Memory B cell (primary cell): ENCODE data around the gene DNAJC6.

ENCODE experiments used
- ATAC-seq: fragments of 150-1000 bp; cut with Tn5 transposase; 2 replicates; pipeline ENCODE4 v1.10.0; 2021; ENCODE audit warnings: low read depth, mild to moderate bottlenecking, moderate library complexity
- DNase-seq, 2 donors: peaks; one replicate each; pipeline ENCODE4 v3.0.0; 2022; ENCODE audit warnings: low spot score in 2 of 2
- H3K27ac Mint-ChIP-seq: one replicate; pipeline ENCODE4 v1.8.0; 2022; ENCODE audit warnings: mild to moderate bottlenecking, moderate library complexity, mixed read lengths
- H3K27me3 Mint-ChIP-seq: one replicate; pipeline ENCODE4 v1.8.0; 2022; ENCODE audit warnings: mixed read lengths
- H3K36me3 Mint-ChIP-seq: one replicate; pipeline ENCODE4 v1.8.0; 2022; ENCODE audit warnings: mild to moderate bottlenecking, mixed read lengths
- H3K4me1 Mint-ChIP-seq: one replicate; pipeline ENCODE4 v1.8.0; 2022; ENCODE audit warnings: mixed read lengths
- H3K4me3 Mint-ChIP-seq: one replicate; pipeline ENCODE4 v1.8.0; 2022; ENCODE audit warnings: mild to moderate bottlenecking, moderate library complexity, mixed read lengths
- H3K9me3 Mint-ChIP-seq: one replicate; pipeline ENCODE4 v1.8.0; 2022; ENCODE audit warnings: mixed read lengths

Gene DNAJC6

DNA sequence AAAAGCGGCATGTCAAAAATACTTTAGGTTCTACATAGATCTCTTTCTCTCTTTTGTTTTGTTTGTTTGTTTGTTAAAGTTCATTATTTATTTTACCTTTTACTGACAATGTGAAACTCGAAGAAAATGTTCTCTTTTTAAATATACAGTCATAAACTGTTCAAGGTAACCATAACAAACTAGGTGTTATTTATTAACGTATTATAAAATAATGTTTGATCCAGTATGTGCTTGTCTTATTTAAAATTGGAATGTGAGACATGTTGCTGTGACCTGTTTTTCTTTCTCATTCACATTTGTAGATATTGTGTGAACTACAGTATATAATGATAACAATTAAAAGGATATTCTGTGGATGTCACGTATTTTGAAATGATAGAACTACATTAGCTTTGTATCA, 105.2 kb downstream of the DNAJC6 start:
- H3K27ac Mint-ChIP-seq: no peak overlapping the region
- DNase-seq (no peak), ATAC-seq (no peak)
- H3K9me3 Mint-ChIP-seq: peaks cover 3% of the 10 kb centered on the region
- H3K36me3 Mint-ChIP-seq: peaks cover 3% of the 10 kb centered on the region
- peaks cover 5% of the 10 kb centered on the region for H3K4me1 Mint-ChIP-seq
- H3K4me3 Mint-ChIP-seq: no peak overlapping the region
- H3K27me3 Mint-ChIP-seq: peaks cover 10% of the 10 kb centered on the region

DNA sequence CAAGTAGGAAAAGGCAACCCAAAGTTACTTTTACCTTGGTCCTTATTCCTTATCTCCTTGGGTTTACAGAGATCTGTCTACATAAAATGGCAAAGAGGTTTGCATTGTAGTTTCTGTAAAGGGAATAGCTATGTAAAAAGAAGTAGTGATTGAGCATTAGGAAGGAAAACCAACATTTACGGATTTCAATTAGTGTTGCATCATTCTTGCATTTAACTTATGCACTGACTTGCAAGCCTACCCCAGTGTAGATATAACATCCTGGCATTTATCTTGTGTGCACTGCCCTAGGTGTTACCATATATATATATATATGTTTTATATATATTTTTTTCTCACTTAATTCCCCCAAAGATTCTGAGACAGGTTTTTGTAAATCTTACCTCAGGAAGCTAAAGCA, 107.4 kb downstream of the DNAJC6 start:
- no peaks in the 10 kb centered on the region for H3K36me3 Mint-ChIP-seq
- H3K4me3 Mint-ChIP-seq: no peak overlapping the region
- DNase-seq: no peak
- H3K27ac Mint-ChIP-seq: no peak overlapping the region
- no peak for ATAC-seq
- no peaks in the 10 kb centered on the region for H3K9me3 Mint-ChIP-seq
- H3K27me3 Mint-ChIP-seq: peaks cover 5% of the 10 kb centered on the region
- H3K4me1 Mint-ChIP-seq: peaks cover 8% of the 10 kb centered on the region

DNA sequence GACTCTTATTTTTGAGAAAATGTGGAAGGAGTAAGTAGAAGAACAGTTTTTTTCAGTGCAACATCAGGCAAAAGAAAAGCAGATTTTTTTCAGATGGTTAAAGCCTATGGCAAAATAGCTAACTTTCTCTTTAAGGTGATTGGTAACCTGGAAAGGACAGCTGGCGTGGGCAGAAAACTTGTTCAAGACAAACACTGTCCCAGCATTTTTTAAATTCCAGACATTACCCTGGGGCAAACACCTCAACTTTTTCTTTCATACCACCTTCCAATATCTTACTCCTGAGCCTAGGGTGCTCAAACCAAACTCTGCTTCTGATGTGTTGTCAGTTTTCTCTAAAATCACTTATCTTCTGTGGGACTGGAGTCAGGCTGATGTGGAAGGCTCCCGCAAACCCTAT, 108.4 kb downstream of the DNAJC6 start:
- DNase-seq: no peak
- H3K4me1 Mint-ChIP-seq: peaks cover 8% of the 10 kb centered on the region
- no peak for ATAC-seq
- H3K27me3 Mint-ChIP-seq: peaks cover 3% of the 10 kb centered on the region
- no peaks in the 10 kb centered on the region for H3K36me3 Mint-ChIP-seq
- H3K4me3 Mint-ChIP-seq: no peak overlapping the region
- H3K9me3 Mint-ChIP-seq: no peaks in the 10 kb centered on the region
- no peak overlapping the region for H3K27ac Mint-ChIP-seq

DNA sequence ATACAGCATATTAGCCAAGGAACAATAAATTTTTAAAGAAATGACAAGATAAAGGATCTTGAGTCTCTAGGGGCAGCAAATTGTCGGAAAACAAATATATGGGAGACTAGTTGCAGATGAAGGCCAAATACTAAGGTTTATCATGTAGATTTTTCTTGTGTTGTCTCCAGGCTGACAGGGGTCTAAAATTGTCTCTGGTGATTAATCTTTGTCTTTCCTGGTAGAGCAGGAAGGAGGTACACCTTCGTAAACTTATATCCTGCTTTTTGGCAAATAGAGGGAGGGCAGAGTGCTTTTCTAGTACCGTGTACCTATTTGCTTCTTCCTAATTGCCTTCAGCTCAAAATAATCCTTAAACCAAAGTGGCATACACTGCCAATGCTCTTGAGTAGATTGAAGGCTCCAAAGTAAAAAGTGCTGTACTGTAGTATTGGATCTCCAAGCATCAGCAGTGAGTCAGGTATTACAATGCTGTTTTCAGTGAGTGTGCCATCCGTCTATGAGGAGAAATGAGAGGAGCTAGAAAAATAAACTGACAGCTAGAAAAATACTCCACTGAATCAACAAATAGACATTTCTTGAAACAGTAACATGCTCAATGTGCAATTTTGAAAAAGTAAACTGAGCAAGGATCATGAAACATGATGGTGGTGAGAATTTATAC, 109.3 kb downstream of the DNAJC6 start:
- Mint-ChIP-seq H3K27ac (no peak overlapping the region), H3K4me3 (peak overlapping the region; percentile 57)
- no peak for ATAC-seq

DNA sequence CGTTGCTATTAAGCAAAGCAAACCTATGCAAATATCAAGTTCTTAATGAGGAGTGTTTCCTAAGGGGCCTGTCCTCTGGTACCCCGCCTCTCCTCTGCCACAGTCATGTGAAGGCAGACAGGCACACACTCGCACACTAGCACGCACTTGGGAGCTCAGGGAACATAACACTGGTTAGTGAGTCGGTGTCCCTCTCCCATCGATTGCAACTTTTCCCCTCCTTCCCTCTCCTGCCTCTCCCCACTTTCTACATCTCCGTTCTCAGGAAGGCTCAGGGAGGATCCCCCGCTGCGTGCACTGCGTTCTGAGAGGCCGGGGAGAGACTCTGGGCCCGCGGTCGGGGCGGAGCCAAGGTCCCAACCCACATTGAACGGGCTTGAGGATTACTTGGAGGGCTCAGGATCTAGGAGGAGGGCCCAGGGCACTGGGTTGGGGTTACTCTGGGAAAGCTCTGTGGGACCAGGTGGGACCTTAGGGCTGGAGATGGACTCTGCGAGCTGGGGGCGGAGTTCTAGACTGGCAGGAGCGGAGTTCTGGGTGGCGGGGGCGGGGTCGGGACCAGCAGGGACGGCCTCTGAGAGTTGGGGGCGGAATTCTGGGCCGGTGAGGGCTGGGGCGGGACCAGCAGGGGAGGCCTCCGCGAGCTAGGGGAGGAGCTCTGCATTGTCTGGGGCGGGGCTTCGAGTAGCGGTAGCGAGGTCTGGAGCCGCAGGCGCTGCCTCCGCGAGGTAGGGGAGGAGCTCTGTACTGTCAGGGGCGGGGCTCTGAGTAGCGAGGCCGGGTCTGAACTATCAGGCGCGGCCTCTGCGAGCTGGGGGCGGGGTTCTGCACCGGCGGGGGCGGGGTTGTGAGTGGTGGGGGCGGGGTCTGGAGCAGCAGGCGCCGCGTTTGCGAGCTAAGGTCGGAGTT, 110.6 kb downstream of the DNAJC6 start:
- Mint-ChIP-seq H3K27ac (peak overlapping the region; percentile 64), H3K27me3 (no peaks in the 10 kb centered on the region), H3K4me3 (no peak overlapping the region), H3K9me3 (no peaks in the 10 kb centered on the region), H3K36me3 (no peaks in the 10 kb centered on the region), H3K4me1 (peaks cover 8% of the 10 kb centered on the region)
- ATAC-seq (peak; percentile 87), DNase-seq (peak; percentile 94 to 100)

More for the DNA sequence above, 109.3 kb downstream of the DNAJC6 start:
- Mint-ChIP-seq H3K4me1 (peaks cover 8% of the 10 kb centered on the region), H3K9me3 (no peaks in the 10 kb centered on the region), H3K27me3 (peaks cover 3% of the 10 kb centered on the region), H3K36me3 (no peaks in the 10 kb centered on the region)
- DNase-seq: no peak

DNA sequence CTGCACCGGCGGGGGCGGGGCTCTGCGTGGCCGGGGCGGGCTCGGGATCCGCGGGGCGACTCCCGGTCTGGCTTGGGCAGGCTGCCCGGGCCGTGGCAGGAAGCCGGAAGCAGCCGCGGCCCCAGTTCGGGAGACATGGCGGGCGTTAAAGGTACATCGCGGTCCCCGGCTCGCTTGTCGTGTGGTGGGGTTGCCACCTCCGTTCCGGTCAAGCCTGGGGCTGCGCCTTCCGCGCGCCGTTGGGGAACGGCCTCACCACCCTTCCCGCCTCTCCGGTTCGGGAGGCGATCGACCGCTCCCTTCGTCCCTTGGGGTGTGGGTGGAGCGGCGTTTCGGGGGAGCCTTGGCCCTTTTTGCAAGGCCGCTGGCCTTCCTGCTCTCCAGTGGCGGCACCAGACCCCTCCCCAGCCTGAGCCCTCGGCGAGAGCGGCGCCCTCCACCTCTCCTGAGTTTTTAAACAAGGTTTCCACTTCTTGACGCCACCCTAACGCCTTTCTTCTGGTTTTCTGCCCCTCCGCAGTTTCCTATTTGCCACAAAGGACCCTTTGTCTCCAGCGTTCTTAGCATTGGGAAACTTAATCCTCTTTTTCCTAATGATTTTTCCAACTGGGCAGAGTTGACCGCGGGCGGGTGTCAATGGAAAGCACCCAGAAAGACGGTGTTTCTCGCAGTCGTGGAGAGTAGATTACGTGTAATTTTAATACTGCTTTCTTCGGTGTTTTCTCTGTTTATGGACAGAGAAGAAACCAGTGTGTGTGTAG, 111.4 kb downstream of the DNAJC6 start, which contains the start of the genes LEPR and LEPROT:
Gene LEPR (plus strand): TSS at position 79 of the 761 bp plus-strand sequence. CDS start 144,898 bp downstream, outside the sequence.
Gene LEPROT (plus strand): TSS at position 79 of the 761 bp plus-strand sequence. CDS start 57 bp downstream, at position 136.
- Mint-ChIP-seq H3K9me3 (no peaks in the 10 kb centered on the region), H3K4me3 (no peak within 1 kb of the TSS), H3K36me3 (peaks cover 8% of the 10 kb centered on the region), H3K27me3 (no peaks in the 10 kb centered on the region), H3K27ac (peak within 1 kb of the TSS; percentile 64), H3K4me1 (peaks cover 8% of the 10 kb centered on the region)
- ATAC-seq (no peak), DNase-seq (no peak)

DNA sequence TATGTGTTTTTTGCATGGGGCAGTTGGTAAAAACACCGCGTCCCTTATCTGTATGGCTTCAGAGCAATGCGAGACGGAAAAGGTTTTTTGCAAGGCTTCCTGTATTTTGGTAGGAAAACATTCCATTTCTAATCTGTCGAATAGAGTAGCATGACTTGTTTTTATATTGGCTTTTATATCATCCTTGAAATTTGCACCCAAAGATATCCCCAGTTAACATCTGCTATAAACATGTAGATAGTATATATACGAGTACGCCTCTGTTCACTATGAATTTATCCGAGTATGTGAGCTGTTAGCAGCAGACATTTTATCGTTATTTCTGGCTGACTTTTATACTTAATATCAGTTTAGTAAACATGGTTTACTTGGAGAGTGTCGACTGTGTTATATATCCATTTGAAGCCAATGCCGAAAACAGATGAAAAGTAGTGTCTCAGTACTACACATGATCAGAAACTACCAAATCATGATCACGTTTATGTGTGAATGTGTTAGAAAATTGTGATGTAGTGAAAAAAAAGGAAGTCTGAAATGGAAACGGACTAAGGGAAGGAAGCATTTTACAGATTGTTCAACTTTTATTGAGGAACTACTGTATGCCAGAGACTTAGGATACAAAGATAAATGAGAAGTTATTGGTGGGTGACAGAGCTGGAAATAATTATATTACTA, 112.1 kb downstream of the DNAJC6 start:
- H3K27ac Mint-ChIP-seq: no peak overlapping the region
- H3K4me3 Mint-ChIP-seq: no peak overlapping the region
- no peaks in the 10 kb centered on the region for H3K27me3 Mint-ChIP-seq
- ATAC-seq: no peak
- H3K9me3 Mint-ChIP-seq: no peaks in the 10 kb centered on the region
- peaks cover 8% of the 10 kb centered on the region for H3K4me1 Mint-ChIP-seq
- peaks cover 14% of the 10 kb centered on the region for H3K36me3 Mint-ChIP-seq
- DNase-seq: no peak

DNA sequence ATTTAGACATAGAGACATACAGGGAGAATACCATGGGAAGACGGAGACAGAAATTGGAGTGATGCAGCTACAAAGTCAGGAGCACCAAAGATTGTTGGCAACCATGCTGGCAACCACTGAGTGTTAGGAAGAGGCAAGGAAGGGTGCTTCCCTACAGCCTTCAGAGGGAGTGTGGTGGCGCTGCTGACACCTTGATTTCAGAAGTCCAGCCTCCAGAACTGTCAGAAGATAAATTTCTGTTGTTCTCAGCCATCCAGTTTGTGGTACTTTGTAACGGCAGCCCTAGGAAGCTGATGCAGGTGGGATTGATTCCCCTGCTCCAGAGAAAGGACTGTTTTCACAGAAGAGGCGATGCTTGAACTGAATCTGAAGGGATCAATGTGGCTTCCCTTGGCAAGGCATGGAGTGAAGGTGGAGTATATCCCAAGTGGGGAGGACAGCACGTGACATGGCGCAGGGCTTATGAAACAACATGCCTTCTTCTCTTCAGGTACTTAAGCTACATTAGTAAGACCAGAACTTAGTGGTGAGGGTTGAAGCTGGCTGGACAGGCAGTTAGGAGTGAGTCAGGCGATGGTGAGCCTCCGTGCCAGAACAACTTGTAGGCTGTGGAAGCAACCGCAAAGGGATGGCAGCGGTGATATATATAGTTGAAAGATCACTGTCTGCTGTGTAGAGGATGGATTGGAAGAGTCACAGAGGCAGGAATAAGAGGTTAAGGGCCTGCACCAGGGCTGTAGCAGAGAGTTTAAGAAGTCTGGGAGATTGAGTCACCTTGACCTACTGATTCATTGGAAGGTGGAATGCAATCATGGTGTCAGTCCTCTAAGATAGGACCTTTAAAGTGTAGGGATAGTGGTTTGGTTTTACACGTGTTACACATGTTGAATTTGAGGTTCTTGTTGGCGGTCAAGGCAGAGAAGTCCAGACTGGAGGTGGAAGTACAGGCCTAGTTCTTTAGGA, 113.2 kb downstream of the DNAJC6 start:
- Mint-ChIP-seq H3K4me3 (no peak overlapping the region), H3K27me3 (no peaks in the 10 kb centered on the region), H3K4me1 (peaks cover 8% of the 10 kb centered on the region), H3K9me3 (no peaks in the 10 kb centered on the region), H3K36me3 (peaks cover 15% of the 10 kb centered on the region), H3K27ac (no peak overlapping the region)
- ATAC-seq (no peak), DNase-seq (no peak)

DNA sequence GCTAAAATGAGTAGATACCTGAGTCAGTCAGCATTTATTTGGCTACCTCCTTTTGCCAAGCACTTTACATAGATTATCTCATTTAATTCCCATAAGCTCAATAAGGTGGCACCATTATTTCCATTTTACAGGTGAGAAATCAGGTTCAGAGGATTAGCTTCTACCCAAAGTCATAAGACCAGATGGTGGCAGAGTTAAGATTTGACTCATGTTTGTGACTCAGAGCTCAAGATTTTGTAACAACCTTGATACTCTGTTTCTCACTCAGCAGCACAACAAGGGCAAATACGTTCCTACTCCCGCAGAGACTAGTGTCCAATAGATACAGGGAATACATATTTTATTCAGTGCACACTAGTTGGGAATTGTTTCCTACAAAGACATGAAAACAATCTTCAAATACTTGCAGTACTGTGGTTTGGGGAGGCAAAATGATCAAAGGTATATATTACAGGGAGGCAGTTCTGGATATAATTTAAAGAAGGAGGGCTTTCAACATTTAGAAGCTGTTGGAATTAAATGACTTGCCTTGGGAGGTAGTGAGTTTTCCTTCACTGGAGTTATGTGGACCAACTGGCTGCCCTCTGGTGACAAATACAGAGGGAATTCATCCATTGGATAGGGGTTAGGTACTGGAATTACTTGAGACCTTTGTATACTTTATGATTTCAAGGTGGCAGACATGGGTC, 114.7 kb downstream of the DNAJC6 start:
- peaks cover 18% of the 10 kb centered on the region for H3K36me3 Mint-ChIP-seq
- peaks cover 7% of the 10 kb centered on the region for H3K4me1 Mint-ChIP-seq
- no peaks in the 10 kb centered on the region for H3K9me3 Mint-ChIP-seq
- no peaks in the 10 kb centered on the region for H3K27me3 Mint-ChIP-seq
- H3K4me3 Mint-ChIP-seq: no peak overlapping the region
- no peak overlapping the region for H3K27ac Mint-ChIP-seq
- ATAC-seq (no peak), DNase-seq (no peak)

DNA sequence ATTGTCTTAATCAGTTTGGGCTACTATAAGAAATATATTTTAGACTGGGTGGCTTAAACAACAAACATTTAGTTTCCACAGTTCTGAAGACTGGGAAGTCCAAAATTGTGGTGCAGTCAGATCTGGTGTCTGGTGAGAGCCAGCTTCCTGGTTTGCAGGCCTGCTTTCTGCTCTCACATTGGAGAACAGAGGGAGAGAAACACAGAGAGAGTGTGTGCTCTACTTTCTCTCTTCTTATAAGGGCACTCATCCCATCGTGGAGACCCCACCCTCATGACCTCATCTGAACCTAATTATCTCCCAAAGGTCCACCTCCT, 115.2 kb downstream of the DNAJC6 start:
- Mint-ChIP-seq H3K4me1 (peaks cover 4% of the 10 kb centered on the region), H3K9me3 (no peaks in the 10 kb centered on the region), H3K27me3 (no peaks in the 10 kb centered on the region), H3K36me3 (peaks cover 18% of the 10 kb centered on the region), H3K4me3 (no peak overlapping the region), H3K27ac (no peak overlapping the region)
- DNase-seq: no peak
- ATAC-seq: no peak

DNA sequence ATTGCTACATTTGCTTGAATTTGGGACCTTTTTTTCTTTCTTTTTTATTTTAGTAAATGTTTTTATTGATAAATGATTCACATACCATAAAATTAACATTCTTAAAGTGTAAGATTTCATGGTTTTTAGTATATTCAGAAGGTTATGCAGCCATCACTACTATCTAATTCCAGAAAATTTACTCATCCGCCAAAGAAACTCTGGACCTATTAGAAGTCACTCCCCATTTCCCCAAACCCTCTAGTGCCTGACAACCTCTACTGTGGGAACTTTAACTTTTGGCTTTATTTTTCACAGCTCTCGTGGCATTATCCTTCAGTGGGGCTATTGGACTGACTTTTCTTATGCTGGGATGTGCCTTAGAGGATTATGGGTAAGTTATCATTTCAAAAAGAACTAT, 115.7 kb downstream of the DNAJC6 start:
- peaks cover 21% of the 10 kb centered on the region for H3K36me3 Mint-ChIP-seq
- no peak for ATAC-seq
- H3K27me3 Mint-ChIP-seq: no peaks in the 10 kb centered on the region
- DNase-seq: no peak
- H3K27ac Mint-ChIP-seq: no peak overlapping the region
- H3K9me3 Mint-ChIP-seq: no peaks in the 10 kb centered on the region
- no peak overlapping the region for H3K4me3 Mint-ChIP-seq
- no peaks in the 10 kb centered on the region for H3K4me1 Mint-ChIP-seq

DNA sequence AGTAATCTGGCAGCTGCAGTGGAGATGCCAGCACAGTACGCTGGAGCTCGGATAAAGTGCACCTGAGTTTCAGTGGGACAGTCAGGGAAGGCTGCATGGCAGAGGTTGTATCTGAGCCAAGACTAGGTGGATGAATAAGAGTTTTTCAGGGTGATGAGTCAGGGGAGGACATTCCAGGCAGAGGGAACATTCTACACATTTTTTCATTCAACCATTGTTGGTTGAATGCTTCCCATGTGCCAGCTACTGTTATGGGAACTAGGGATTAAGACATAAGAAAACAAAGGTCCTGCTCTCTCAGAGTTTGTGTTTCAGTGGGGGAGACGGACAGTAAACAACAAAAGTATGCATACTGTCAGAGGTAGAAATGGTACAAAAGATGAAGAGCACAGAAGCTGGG, 116.4 kb downstream of the DNAJC6 start:
- Mint-ChIP-seq H3K36me3 (peaks cover 22% of the 10 kb centered on the region), H3K4me1 (no peaks in the 10 kb centered on the region), H3K4me3 (no peak overlapping the region), H3K9me3 (no peaks in the 10 kb centered on the region), H3K27ac (no peak overlapping the region), H3K27me3 (no peaks in the 10 kb centered on the region)
- ATAC-seq (no peak), DNase-seq (no peak)
